ENCODE results near the gene ZAP70.

- TF ChIP-seq, protein P1, sequence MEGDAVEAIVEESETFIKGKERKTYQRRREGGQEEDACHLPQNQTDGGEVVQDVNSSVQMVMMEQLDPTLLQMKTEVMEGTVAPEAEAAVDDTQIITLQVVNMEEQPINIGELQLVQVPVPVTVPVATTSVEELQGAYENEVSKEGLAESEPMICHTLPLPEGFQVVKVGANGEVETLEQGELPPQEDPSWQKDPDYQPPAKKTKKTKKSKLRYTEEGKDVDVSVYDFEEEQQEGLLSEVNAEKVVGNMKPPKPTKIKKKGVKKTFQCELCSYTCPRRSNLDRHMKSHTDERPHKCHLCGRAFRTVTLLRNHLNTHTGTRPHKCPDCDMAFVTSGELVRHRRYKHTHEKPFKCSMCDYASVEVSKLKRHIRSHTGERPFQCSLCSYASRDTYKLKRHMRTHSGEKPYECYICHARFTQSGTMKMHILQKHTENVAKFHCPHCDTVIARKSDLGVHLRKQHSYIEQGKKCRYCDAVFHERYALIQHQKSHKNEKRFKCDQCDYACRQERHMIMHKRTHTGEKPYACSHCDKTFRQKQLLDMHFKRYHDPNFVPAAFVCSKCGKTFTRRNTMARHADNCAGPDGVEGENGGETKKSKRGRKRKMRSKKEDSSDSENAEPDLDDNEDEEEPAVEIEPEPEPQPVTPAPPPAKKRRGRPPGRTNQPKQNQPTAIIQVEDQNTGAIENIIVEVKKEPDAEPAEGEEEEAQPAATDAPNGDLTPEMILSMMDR (IDR thresholded peaks at IDR 0.05), result no peak
- TF ChIP-seq POLR2A (IDR thresholded peaks at IDR 0.05), result no peak
Measured at GRCh38 chr2:97751752-97752151, 38.4 kb downstream of the ZAP70 start.

All from gastroesophageal sphincter (tissue), 3 donors.